NCI-H187 (cell line): ENCODE measurements around the gene CERKL.

Experiments
- DNase-seq, 2 experiments: peaks; one replicate each; lab custom pipeline; 2025; lab: John Stamatoyannopoulos, UW

Gene CERKL

DNA sequence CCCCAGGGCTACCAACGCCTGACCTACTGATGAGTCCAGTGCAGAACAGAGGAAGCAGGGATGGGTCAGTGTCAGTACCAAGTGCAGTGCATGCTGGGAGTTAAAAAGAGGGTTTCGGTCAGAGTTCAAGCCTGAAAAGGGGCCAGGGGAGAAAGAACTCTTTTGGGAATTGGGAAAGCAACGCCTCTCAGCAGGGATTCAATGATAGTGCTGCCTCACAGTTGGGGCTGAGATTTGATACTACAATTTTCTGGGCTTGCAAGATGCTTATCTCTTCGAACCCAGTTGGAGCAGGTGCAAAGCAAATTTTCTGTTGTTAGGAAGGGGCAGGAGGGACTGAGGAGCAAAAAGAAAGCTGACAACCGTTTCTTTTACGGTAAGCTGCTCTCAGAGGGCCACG is 82.6 kb downstream of the CERKL start:
- no peak for DNase-seq

GRCh38 chr2:181573140-181573736 is 83.7 kb downstream of the CERKL start:
- DNase-seq = no peak

- DNase-seq = no peak
These were observed 85.9 kb downstream of the CERKL start for GRCh38 chr2:181570833-181571661.

DNA sequence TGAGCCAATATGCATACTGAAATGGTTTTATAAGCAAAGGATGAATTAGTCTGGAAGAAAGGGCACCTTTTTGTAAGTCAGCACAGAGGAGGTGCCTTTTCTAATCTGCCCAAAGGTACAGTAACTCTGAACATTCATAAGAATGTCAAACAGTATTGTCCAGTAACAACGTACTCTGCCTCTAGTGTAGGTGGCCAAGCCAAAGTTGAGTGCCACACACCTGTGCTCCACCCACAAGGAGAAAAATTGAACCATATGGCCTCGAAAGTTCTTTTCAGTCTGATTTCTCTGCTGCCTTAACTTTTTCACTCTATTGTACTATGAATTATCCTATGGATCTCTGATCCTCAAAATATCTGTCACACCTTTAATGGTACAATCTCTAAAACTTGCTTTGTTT is 86.8 kb downstream of the CERKL start:
- DNase-seq = no peak

- no peak for DNase-seq
These were observed 90.4 kb downstream of the CERKL start for GRCh38 chr2:181566334-181567032.

DNA sequence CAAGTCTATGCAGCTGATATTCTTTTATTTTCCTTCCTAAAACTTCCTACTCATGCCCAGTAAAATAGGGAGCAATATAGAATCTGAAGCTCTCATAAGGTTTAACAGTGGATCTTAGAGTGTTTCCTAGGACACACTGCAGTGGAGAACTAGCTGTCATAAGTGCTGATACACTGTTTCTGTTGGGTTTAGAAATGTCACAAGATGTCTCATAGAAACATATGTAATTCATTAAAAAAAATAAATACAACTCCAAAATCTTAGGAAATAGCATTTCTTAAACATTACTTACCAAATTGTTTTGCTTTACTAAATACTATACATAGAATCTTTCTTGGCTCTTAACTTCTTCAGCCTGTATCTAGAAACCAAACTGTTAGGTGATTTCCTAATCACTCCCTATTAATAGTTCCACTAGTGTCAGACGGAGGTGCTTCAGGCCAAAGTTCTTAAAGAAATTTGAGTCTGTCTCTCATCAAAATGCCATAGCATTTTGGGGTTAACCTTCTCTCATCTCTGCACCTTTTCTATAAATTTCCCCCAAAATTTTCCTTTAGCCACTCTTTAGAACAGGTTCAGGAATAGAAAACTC is 93.7 kb downstream of the CERKL start:
- no peak for DNase-seq

DNA sequence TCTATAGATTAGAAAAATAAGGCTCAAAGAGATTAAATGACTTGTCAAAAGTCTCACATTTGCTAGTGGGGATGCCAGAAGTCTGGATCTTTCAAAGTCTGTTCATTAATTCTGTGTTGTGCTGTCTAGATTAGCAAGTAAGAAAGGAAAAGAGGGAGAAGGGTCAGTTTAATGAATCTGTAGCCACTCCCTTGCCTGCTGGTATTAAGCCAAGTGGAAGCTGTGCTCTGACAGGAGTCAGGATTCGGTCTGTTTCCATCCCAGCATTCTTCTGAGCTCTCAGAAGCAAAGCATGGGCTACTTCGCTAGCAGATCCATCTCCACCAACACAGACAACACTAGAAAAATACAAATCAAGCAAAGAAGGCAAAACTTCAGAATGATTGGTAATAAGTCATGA is 98.5 kb downstream of the CERKL start:
- DNase-seq = no peak

- no peak for DNase-seq
These were observed 102.7 kb downstream of the CERKL start for GRCh38 chr2:181554061-181554830.

DNA sequence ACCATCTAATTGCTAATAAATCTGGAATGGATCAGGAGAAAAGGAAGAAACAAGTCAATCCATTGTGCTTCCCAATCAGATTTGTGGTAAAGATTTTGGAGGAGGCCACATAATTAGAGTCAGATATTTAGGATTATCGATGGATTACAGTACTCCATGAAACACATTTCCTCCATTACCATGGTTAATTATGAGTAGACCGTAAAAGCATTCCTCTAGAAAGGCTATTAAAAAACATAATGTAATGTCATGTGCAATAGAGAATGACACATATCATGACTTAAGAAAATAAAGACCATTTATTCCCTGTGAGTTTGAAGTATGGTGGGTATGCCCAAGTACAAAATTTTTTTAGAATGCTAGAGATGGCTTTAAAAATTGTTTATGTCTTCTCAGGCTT is 103.7 kb downstream of the CERKL start:
- no peak for DNase-seq

DNA sequence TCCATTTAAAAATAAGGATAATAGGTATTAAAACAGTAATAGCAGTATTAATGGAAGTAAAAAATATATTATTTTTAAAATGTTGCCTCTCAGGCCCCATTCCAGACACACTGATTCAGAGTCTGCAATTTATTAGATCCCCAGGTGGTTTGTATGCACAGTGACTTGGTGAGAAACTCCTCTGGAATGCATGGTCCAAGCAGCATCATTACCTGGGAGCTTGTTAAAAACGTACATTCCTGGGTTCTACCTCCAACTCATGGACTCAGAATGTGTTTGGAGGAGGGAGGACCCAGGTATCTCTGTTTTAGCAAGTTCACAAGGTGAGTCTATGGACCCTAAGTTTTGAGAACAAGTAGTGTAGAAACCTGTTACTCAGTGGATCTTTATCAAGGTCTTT is 104.1 kb downstream of the CERKL start:
- no peak for DNase-seq

- DNase-seq = no peak
These were observed 110.8 kb downstream of the CERKL start for GRCh38 chr2:181546086-181546485.

- DNase-seq = no peak
These were observed 114.7 kb downstream of the CERKL start for GRCh38 chr2:181542170-181542569.

DNA sequence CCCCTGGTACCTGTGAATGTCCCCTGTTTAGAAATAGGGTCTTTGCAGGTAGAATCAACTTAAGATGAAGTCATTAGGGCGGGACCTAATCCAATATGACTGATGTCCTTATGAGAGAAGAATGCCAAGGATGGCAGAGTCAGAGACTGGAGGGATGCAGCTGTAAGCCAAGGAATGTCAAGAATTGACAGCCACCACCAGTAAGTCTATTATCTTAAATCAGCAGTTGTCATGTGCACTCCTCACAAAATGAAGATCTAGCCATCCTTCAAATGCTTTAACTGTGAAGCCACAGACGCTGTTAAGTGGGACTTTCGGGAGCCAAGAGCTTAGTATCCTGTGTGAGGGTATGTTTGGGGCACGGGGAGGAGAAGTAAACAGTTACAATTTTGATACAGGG is 116.5 kb downstream of the CERKL start:
- no peak for DNase-seq

DNA sequence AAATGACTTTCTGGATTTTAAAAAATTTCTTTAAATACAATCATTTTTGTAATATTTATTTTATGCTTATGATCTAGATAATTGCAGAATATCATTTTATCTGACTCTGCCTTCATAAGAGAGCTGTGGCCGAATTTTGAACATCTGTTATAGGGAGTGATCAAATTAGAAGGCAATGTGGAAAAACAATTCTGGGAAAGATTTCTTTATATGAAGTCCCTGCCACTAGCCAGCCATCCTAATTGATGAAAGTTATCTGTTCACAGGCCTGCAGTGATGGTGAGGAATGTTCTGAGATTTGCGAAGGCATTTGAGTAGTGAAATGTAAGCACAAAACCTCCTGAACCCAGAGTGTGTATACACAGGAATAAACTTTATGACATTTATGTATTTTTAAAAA is 120.2 kb downstream of the CERKL start:
- no peak for DNase-seq

GRCh38 chr2:181528441-181528840 is 128.5 kb downstream of the CERKL start:
- DNase-seq = no peak

- DNase-seq = no peak
These were observed 129.8 kb downstream of the CERKL start for GRCh38 chr2:181527058-181527457.

- DNase-seq = no peak
These were observed 130.9 kb downstream of the CERKL start for GRCh38 chr2:181526014-181526413.

DNA sequence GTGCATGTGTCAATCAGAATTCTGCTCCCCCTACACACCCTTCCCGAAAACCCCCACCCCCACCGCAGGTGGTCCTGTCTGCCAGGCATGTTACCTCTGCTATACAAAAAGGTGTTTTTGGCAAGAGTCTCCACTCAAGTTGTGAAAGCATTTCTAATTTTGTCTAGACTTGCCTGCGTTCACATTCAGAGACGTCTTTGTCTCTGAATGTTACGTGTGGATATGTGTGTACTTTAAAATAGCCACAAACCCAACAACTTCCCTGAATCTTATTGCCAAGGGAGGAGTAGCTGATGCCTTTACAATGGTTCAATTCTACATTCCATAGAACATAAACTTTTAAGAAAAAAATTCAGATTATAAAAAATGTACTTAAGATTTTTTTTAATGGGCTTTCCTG is 133.1 kb downstream of the CERKL start:
- no peak for DNase-seq

- DNase-seq = no peak
These were observed 136.7 kb downstream of the CERKL start for GRCh38 chr2:181520253-181520652.

- no peak for DNase-seq
These were observed 139.1 kb downstream of the CERKL start for GRCh38 chr2:181517685-181518301.

- no peak for DNase-seq
These were observed 139.9 kb downstream of the CERKL start for GRCh38 chr2:181516992-181517391.

GRCh38 chr2:181515719-181516118 is 141.2 kb downstream of the CERKL start:
- DNase-seq = no peak
